BJ (cell line): ENCODE results near the gene GYPA. TPM values are rescaled to one million over a fixed set of nuclear protein-coding genes. Genes with fewer than 3 reads are reported as not detected.
"Not testable (repeated sequence)": the region's sequence is repeated elsewhere in the genome, so short reads cannot be mapped to it uniquely, and the experiment has no call there.

Experiments
- CTCF ChIA-PET: fragments of 350-600 bp; formaldehyde crosslinking; extraction: SDS; loops from one replicate; lab custom pipeline; 2021; ENCODE audit warnings: antibody characterized with exemption, inconsistent platforms; lab: Yijun Ruan, JAX
- POLR2A ChIA-PET: fragments of 300-600 bp; sonication (Branson Sonifier 250); formaldehyde crosslinking; extraction: SDS; loops from one replicate; lab custom pipeline; 2021; ENCODE audit warnings: antibody characterized with exemption; lab: Charles Lee
- DNase-seq: peaks from one replicate; pipeline ENCODE4 v3.0.0-alpha.2; 2011; ENCODE audit warnings: low read depth
- H3K27me3 ChIP-seq: 2 replicates; pipeline ENCODE4 v1.6.0; 2011; ENCODE audit warnings: low read length; ENCODE audit not compliant: control insufficient read depth, insufficient read depth
- H3K36me3 ChIP-seq: 2 replicates; pipeline ENCODE4 v1.5.1; 2011; ENCODE audit warnings: low read length; ENCODE audit not compliant: control insufficient read depth, insufficient read depth
- H3K4me3 ChIP-seq: 2 replicates; pipeline ENCODE4 v1.5.1; 2011; ENCODE audit warnings: low read depth, mild to moderate bottlenecking, control low read depth, low read length
- CTCF ChIP-seq: IDR thresholded peaks from 2 replicates; pipeline ENCODE4 v1.5.1; 2011; ENCODE audit warnings: low read depth, mild to moderate bottlenecking, control low read depth, inconsistent platforms, low read length, moderate library complexity; ENCODE audit not compliant: insufficient read depth
- polyA minus RNA-seq: library from RNA; depleted of rRNA, polyadenylated mRNA; stranded (reverse); fragments of >200 nt; gene quantifications from 2 replicates; pipeline ENCODE4 v1.2.3, GENCODE V29; 2011; rRNA and poly(A)+ RNA removed
- polyA plus RNA-seq: library from polyadenylated mRNA; depleted of rRNA; stranded (reverse); fragments of >200 nt; gene quantifications from 2 replicates; pipeline ENCODE4 v1.2.3, GENCODE V29; 2011; rRNA removed

Gene GYPA
- not detected in 2 replicates for polyA plus RNA-seq
- polyA minus RNA-seq, result not detected in 2 replicates

GRCh38 chr4:144140594-144141295 lies at the start of gene GYPA:
TSS of gene GYPA (minus strand) at chr4:144140718. CDS start at chr4:144140635, 83 bp downstream.
- CTCF ChIA-PET, result interaction anchor here (0.8 kb wide), 1 partner anchor 364 kb away, joined by 3 read pairs; no protein-coding TSS in a partner anchor
- H3K36me3 ChIP-seq, POLR2A ChIA-PET, H3K4me3 ChIP-seq, DNase-seq, H3K27me3 ChIP-seq: not testable (repeated sequence)

- ChIA-PET CTCF (no interaction called here), POLR2A (no interaction called here)
- no peak for DNase-seq
- no peak overlapping the region for H3K4me3 ChIP-seq
- TF ChIP-seq CTCF, result no peak
- no peaks in the 10 kb centered on the region for H3K36me3 ChIP-seq
- H3K27me3 ChIP-seq, result no peaks in the 10 kb centered on the region
Observed at GRCh38 chr4:144190009-144190408, 49.5 kb upstream of the GYPA start.

GRCh38 chr4:144189121-144189520 lies 48.6 kb upstream of the GYPA start:
- CTCF ChIA-PET, result no interaction called here
- TF ChIP-seq CTCF, result no peak
- H3K27me3 ChIP-seq, result no peaks in the 10 kb centered on the region
- no peaks in the 10 kb centered on the region for H3K36me3 ChIP-seq
- no peak for DNase-seq
- H3K4me3 ChIP-seq, result no peak overlapping the region
- POLR2A ChIA-PET, result no interaction called here

GRCh38 chr4:144185086-144185485 lies 44.6 kb upstream of the GYPA start:
- no peak overlapping the region for H3K4me3 ChIP-seq
- TF ChIP-seq CTCF, result no peak
- POLR2A ChIA-PET, result no interaction called here
- no peaks in the 10 kb centered on the region for H3K27me3 ChIP-seq
- CTCF ChIA-PET, result no interaction called here
- no peak for DNase-seq
- no peaks in the 10 kb centered on the region for H3K36me3 ChIP-seq

- no peak for DNase-seq
- no peak for TF ChIP-seq CTCF
- no peak overlapping the region for H3K4me3 ChIP-seq
- ChIA-PET CTCF (interaction anchor here (1.9 kb wide), 1 partner anchor 9 kb away, joined by 6 read pairs; no protein-coding TSS in a partner anchor), POLR2A (no interaction called here)
- H3K27me3 ChIP-seq, result no peaks in the 10 kb centered on the region
- H3K36me3 ChIP-seq, result no peaks in the 10 kb centered on the region
Observed at GRCh38 chr4:144183165-144183564, 42.6 kb upstream of the GYPA start.

GRCh38 chr4:144181391-144181790 lies 40.9 kb upstream of the GYPA start:
- Histone ChIP-seq H3K4me3 (no peak overlapping the region), H3K27me3 (no peaks in the 10 kb centered on the region), H3K36me3 (no peaks in the 10 kb centered on the region)
- CTCF ChIA-PET, result no interaction called here
- DNase-seq, result no peak
- POLR2A ChIA-PET, result no interaction called here
- no peak for TF ChIP-seq CTCF
